OCI-LY7 (cell line): Measurements from ENCODE around the gene GNE. TPM values are rescaled to one million over a fixed set of nuclear protein-coding genes. Genes with fewer than 3 reads are reported as not detected.
"Not testable (repeated sequence)": the region's sequence is repeated elsewhere in the genome, so short reads cannot be mapped to it uniquely, and the experiment has no call there.

Source experiments
- BruUV-seq: library from RNA; stranded (reverse); fragments of 400-500 nt; replicated peaks from 2 replicates; lab custom pipeline; 2021; lab: Mats Ljungman, UMichigan
- CTCF ChIA-PET: fragments of 300-600 bp; sonication (Branson Sonifier 250); formaldehyde crosslinking; loops from one replicate; lab custom pipeline; 2022; ENCODE audit warnings: antibody characterized with exemption; ENCODE audit not compliant: unreplicated experiment; lab: Charles Lee
- POLR2A ChIA-PET: fragments of 300-600 bp; sonication (Branson Sonifier 250); formaldehyde crosslinking; loops from one replicate; lab custom pipeline; 2022; ENCODE audit warnings: antibody characterized with exemption; lab: Charles Lee
- DNase-seq: peaks from one replicate; pipeline ENCODE4 v3.0.0-alpha.2; 2015; ENCODE audit warnings: low spot score
- H2AFZ ChIP-seq: fragments of 200-600 bp; sonication (generic), shearing (Covaris generic); 2 replicates; pipeline ENCODE4 v1.6.1; 2014; ENCODE audit warnings: mild to moderate bottlenecking, antibody characterized with exemption, low read length, moderate library complexity
- H3K27ac ChIP-seq: fragments of 200-600 bp; sonication (generic); 2 replicates; pipeline ENCODE4 v1.5.1; 2014; ENCODE audit warnings: mixed run types, low read depth, mild to moderate bottlenecking, moderate library complexity, low read length, inconsistent platforms; ENCODE audit not compliant: poor library complexity, severe bottlenecking
- H3K36me3 ChIP-seq: fragments of 200-600 bp; sonication (generic); 2 replicates; pipeline ENCODE4 v1.6.1; 2014; ENCODE audit warnings: mild to moderate bottlenecking, antibody characterized with exemption, low read length, moderate library complexity, mixed read lengths; ENCODE audit not compliant: insufficient read depth
- H3K4me1 ChIP-seq: fragments of 200-600 bp; sonication (generic); 2 replicates; pipeline ENCODE4 v1.5.1; 2014; ENCODE audit warnings: mild to moderate bottlenecking, low read length; ENCODE audit not compliant: insufficient read depth, poor library complexity, severe bottlenecking
- H3K4me2 ChIP-seq: fragments of 200-600 bp; sonication (generic); 2 replicates; pipeline ENCODE4 v1.6.1; 2014; ENCODE audit warnings: mild to moderate bottlenecking, low read length
- H3K4me3 ChIP-seq: fragments of 200-600 bp; sonication (generic); 2 replicates; pipeline ENCODE4 v1.5.1; 2014; ENCODE audit warnings: mild to moderate bottlenecking, low read depth, low read length; ENCODE audit not compliant: poor library complexity, severe bottlenecking
- H3K79me2 ChIP-seq: fragments of 200-600 bp; sonication (generic); 2 replicates; pipeline ENCODE4 v1.6.1; 2016; ENCODE audit warnings: low read depth, mild to moderate bottlenecking, low read length, moderate library complexity, mixed read lengths; ENCODE audit not compliant: insufficient read depth
- H3K9me2 ChIP-seq: fragments of 200-600 bp; sonication (generic); 2 replicates; pipeline ENCODE4 v1.6.1; 2016; ENCODE audit warnings: mild to moderate bottlenecking, low read length, mixed read lengths; ENCODE audit not compliant: insufficient read depth
- H3K9me3 ChIP-seq: fragments of 200-600 bp; sonication (generic); 2 replicates; pipeline ENCODE4 v1.6.1; 2014; ENCODE audit warnings: mild to moderate bottlenecking, mixed run types, low read length, mixed read lengths
- H4K20me1 ChIP-seq: fragments of 200-600 bp; sonication (generic); 2 replicates; pipeline ENCODE4 v1.6.1; 2014; ENCODE audit warnings: mild to moderate bottlenecking, antibody characterized with exemption, low read length, moderate library complexity, mixed read lengths; ENCODE audit not compliant: insufficient read depth
- EZH2phosphoT487 ChIP-seq: fragments of 200-600 bp; sonication (generic); IDR thresholded peaks from 2 replicates; pipeline ENCODE4 v1.6.1; 2018; ENCODE audit warnings: low read depth, borderline replicate concordance, mild to moderate bottlenecking, mixed run types, antibody characterized with exemption, low read length, moderate library complexity, mixed read lengths
- intact Hi-C: fragments of 100-400 bp; cut with micrococcal nuclease; formaldehyde crosslinking; loops from one replicate; pipeline ENCODE4 v1.10.0; 2022; ENCODE audit not compliant: unreplicated experiment
- total RNA-seq, 2 experiments: library from RNA; depleted of rRNA in 1 of 2; stranded (reverse); fragments of >200 nt in 1 of 2; shearing (Covaris generic) in 1 of 2; gene quantifications; 2 replicates each; pipeline ENCODE4 v1.2.3, GENCODE V29; 2014 to 2022
- TF ChIP-seq, protein P1 (sequence below): fragments of 200-600 bp; sonication (generic); conservative IDR thresholded peaks from 2 replicates; pipeline ENCODE4 v1.5.1; 2014; ENCODE audit warnings: mild to moderate bottlenecking, antibody characterized with exemption, low read length, moderate library complexity, mixed read lengths

GNE gene
- total RNA-seq, 2 experiments from 2014 or later, result 15.5 to 27.7 TPM

DNA sequence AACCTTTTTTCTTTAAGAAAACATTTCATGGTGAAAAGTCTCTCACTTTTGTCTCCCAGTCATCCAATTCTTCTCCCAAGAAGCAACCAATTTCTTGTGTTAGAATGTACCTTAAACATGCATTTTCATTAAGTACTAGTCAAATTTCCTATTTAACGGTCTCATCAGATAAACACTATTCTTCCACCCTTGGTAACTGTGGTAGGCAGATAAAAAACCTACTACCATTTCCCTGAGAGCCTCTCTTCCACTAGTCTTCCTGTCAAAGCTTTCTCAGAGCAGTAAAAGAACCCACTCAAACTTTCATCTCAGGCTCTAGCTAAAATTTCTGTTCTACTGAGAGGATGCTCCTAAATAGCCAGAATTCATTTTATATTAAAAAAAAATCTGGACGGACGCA, 10.9 kb downstream of the GNE start:
- no TSS peak for BruUV-seq
- no peak for DNase-seq

DNA sequence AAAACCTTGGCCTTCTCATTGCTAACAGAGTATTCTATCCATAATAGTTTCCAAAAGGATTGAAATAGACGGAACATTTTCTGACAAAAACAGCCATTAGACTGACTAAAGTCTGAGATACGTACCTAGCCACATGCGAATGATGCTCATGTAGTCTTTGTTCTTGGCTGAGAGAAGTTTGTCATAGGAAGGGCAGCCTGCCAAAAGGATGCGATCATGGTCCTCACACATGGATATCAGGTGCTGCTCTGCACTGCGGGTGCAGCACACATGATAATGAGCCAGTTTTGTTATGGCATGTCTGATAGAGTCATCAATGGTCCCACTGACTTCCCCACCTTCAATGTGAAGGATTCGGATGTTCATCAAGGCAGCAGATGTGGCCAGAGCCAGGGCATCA, 12.3 kb downstream of the GNE start:
- Histone ChIP-seq H3K9me3 (no peaks in the 10 kb centered on the region), H3K4me3 (no peak overlapping the region), H3K4me1 (peaks cover 6% of the 10 kb centered on the region), H3K36me3 (peaks cover 47% of the 10 kb centered on the region), H2AFZ (no peak overlapping the region), H3K9me2 (no peaks in the 10 kb centered on the region), H3K4me2 (no peak overlapping the region), H4K20me1 (0 out of 2 replicates have a peak, but pooled peaks cover 5% of the 10 kb centered on the region), H3K27ac (no peak overlapping the region), H3K79me2 (no peaks in the 10 kb centered on the region)
- POLR2A ChIA-PET, result no interaction called here
- CTCF ChIA-PET, result no interaction called here
- TF ChIP-seq, protein P1, sequence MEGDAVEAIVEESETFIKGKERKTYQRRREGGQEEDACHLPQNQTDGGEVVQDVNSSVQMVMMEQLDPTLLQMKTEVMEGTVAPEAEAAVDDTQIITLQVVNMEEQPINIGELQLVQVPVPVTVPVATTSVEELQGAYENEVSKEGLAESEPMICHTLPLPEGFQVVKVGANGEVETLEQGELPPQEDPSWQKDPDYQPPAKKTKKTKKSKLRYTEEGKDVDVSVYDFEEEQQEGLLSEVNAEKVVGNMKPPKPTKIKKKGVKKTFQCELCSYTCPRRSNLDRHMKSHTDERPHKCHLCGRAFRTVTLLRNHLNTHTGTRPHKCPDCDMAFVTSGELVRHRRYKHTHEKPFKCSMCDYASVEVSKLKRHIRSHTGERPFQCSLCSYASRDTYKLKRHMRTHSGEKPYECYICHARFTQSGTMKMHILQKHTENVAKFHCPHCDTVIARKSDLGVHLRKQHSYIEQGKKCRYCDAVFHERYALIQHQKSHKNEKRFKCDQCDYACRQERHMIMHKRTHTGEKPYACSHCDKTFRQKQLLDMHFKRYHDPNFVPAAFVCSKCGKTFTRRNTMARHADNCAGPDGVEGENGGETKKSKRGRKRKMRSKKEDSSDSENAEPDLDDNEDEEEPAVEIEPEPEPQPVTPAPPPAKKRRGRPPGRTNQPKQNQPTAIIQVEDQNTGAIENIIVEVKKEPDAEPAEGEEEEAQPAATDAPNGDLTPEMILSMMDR, result no peak
- no peak for TF ChIP-seq EZH2phosphoT487
- BruUV-seq, result TSS peak; percentile 36
- DNase-seq, result no peak
- intact Hi-C loops, result no loop called here

More for the DNA sequence above, 10.9 kb downstream of the GNE start:
- no peak for TF ChIP-seq EZH2phosphoT487
- TF ChIP-seq, protein P1, result no peak
- intact Hi-C loops, result no loop called here
- H3K9me3 ChIP-seq, result no peaks in the 10 kb centered on the region
- no peak overlapping the region for H3K4me2 ChIP-seq
- H2AFZ ChIP-seq, result no peak overlapping the region
- 0 out of 2 replicates have a peak, but pooled peaks cover 5% of the 10 kb centered on the region for H4K20me1 ChIP-seq
- CTCF ChIA-PET, result no interaction called here
- peaks cover 34% of the 10 kb centered on the region for H3K36me3 ChIP-seq
- H3K79me2 ChIP-seq, result no peaks in the 10 kb centered on the region
- POLR2A ChIA-PET, result interaction anchor here (1.2 kb wide), 1 partner anchor 85 kb away, joined by 3 read pairs; no protein-coding TSS in a partner anchor
- H3K27ac ChIP-seq, result no peak overlapping the region
- no peaks in the 10 kb centered on the region for H3K9me2 ChIP-seq
- H3K4me3 ChIP-seq, result no peak overlapping the region
- peaks cover 6% of the 10 kb centered on the region for H3K4me1 ChIP-seq

DNA sequence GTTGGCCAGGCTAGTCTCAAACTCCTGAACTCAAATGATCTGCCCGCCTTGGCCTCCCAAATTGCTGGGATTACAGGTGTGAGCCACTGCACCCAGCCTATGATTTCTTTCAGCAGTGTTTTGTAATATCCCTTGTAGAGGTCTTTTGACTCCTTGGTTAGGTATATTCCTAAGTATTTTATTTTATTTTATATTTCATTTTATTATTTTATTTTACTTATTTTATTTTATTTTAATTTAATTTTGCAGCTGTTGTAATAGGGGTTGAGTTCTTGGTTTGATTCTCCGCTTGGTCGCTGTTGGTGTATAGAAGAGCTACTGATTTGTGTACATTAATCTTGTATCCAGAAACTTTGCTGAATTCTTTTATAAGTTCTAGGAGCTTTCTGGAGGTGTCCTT, 18.6 kb downstream of the GNE start:
- H3K9me3 ChIP-seq, H3K4me2 ChIP-seq, H3K4me3 ChIP-seq, H3K9me2 ChIP-seq, H3K4me1 ChIP-seq, DNase-seq, H3K79me2 ChIP-seq, CTCF ChIA-PET, BruUV-seq, H3K27ac ChIP-seq, H2AFZ ChIP-seq, H4K20me1 ChIP-seq: not testable (repeated sequence)
- POLR2A ChIA-PET, result interaction anchor here (0.6 kb wide), 1 partner anchor 253 kb away, joined by 3 read pairs; no protein-coding TSS in a partner anchor
- intact Hi-C loops, result loop anchor here (5.0 kb wide), 1 partner anchor 47 kb away; the partner anchor contains the start of gene CLTA
- H3K36me3 ChIP-seq, result peaks cover 45% of the 10 kb centered on the region

GRCh38 chr9:36239205-36239604, 19.0 kb downstream of the GNE start:
- H3K36me3 ChIP-seq, result peaks cover 47% of the 10 kb centered on the region
- H3K4me1 ChIP-seq, H3K4me2 ChIP-seq, H4K20me1 ChIP-seq, H3K9me3 ChIP-seq, intact Hi-C loops, H3K4me3 ChIP-seq, H3K79me2 ChIP-seq, H2AFZ ChIP-seq, CTCF ChIA-PET, BruUV-seq, H3K9me2 ChIP-seq, DNase-seq, POLR2A ChIA-PET, H3K27ac ChIP-seq: not testable (repeated sequence)
